CD14-positive monocyte (primary cell): ENCODE results near the gene GPATCH1. TPM values are rescaled to one million over a fixed set of nuclear protein-coding genes. Genes with fewer than 3 reads are reported as not detected.

Experiments used
- DNase-seq, 3 donors: peaks; one replicate each; pipeline ENCODE4 v3.0.0-alpha.2; 2011 to 2022
- H2AFZ ChIP-seq: 2 replicates; pipeline ENCODE4 v1.6.0; 2012; ENCODE audit warnings: mild to moderate bottlenecking, low read depth, low read length, inconsistent platforms; ENCODE audit not compliant: insufficient read depth, poor library complexity, severe bottlenecking
- H3K27ac ChIP-seq, 2 donors: 1 replicate in 1 of 2; 2 replicates in 1 of 2; pipeline ENCODE4 v1.5.1; 2012 to 2013; ENCODE audit warnings: low read length in 2 of 2, control low read depth in 1 of 2, inconsistent platforms in 1 of 2, low read depth in 1 of 2, mild to moderate bottlenecking in 1 of 2
- H3K27me3 ChIP-seq, 2 donors: one replicate each; pipeline versions ENCODE4 v1.6.0 to v1.6.1; 2011 to 2013; ENCODE audit warnings: low read length in 2 of 2; ENCODE audit not compliant: control insufficient read depth in 2 of 2, insufficient read depth in 2 of 2
- H3K36me3 ChIP-seq, 2 donors: replicated peaks in 1 of 2; 1 replicate in 1 of 2; 2 replicates in 1 of 2; pipeline versions ENCODE4 v1.5.1 to v1.6.1; 2012 to 2013; ENCODE audit warnings: low read length in 2 of 2, control low read depth in 1 of 2, inconsistent platforms in 1 of 2, mild to moderate bottlenecking in 1 of 2; ENCODE audit not compliant: insufficient read depth in 2 of 2, control insufficient read depth in 1 of 2
- H3K4me1 ChIP-seq, 2 donors: 1 replicate in 1 of 2; 2 replicates in 1 of 2; pipeline versions ENCODE4 v1.5.1 to v1.6.1; 2012 to 2013; ENCODE audit warnings: low read length in 2 of 2, control low read depth in 1 of 2, inconsistent platforms in 1 of 2, mild to moderate bottlenecking in 1 of 2, moderate library complexity in 1 of 2; ENCODE audit not compliant: insufficient read depth in 2 of 2, control insufficient read depth in 1 of 2
- H3K4me2 ChIP-seq: replicated peaks from 2 replicates; pipeline ENCODE3; 2012; ENCODE audit warnings: low read length, moderate library complexity, mild to moderate bottlenecking; ENCODE audit not compliant: poor library complexity, severe bottlenecking; ENCODE audit errors: extremely low read depth
- H3K4me3 ChIP-seq, 3 experiments: fragments of 200-600 bp in 1 of 3; sonication (generic) in 1 of 3; replicated peaks in 1 of 3; 1 replicate in 2 of 3; 2 replicates in 1 of 3; pipeline ENCODE4 v1.5.1; 2011 to 2013; ENCODE audit warnings: low read length in 3 of 3, mild to moderate bottlenecking in 3 of 3, control low read depth in 2 of 3, low read depth in 2 of 3, inconsistent platforms in 1 of 3, moderate library complexity in 1 of 3
- H3K79me2 ChIP-seq: 2 replicates; pipeline ENCODE4 v1.6.0; 2012; ENCODE audit warnings: mild to moderate bottlenecking, control low read depth, inconsistent platforms, low read length, moderate library complexity; ENCODE audit not compliant: insufficient read depth
- H3K9ac ChIP-seq: 2 replicates; pipeline ENCODE4 v1.6.0; 2017; ENCODE audit warnings: low read length, mild to moderate bottlenecking; ENCODE audit not compliant: insufficient read depth, poor library complexity, severe bottlenecking
- H3K9me3 ChIP-seq, 2 donors: replicated peaks in 1 of 2; 1 replicate in 1 of 2; 2 replicates in 1 of 2; pipeline versions ENCODE4 v1.5.1 to v1.6.1; 2012 to 2013; ENCODE audit warnings: low read length in 2 of 2, control low read depth in 1 of 2; ENCODE audit not compliant: control insufficient read depth in 1 of 2, insufficient read depth in 1 of 2
- H4K20me1 ChIP-seq: 2 replicates; pipeline ENCODE4 v1.6.0; 2012; ENCODE audit warnings: mild to moderate bottlenecking, low read length, control low read depth, moderate library complexity; ENCODE audit not compliant: insufficient read depth
- H3K27ac Mint-ChIP-seq, 7 donors: one replicate each; pipeline ENCODE4 v1.8.0; 2020; ENCODE audit warnings: mild to moderate bottlenecking in 7 of 7, mixed read lengths in 7 of 7, moderate library complexity in 6 of 7, inconsistent platforms in 2 of 7
- H3K27me3 Mint-ChIP-seq, 3 donors: one replicate each; pipeline ENCODE4 v1.8.0; 2021 to 2022; ENCODE audit warnings: low read depth in 3 of 3, mild to moderate bottlenecking in 3 of 3, mixed read lengths in 3 of 3, moderate library complexity in 3 of 3, inconsistent platforms in 1 of 3
- H3K36me3 Mint-ChIP-seq, 2 donors: one replicate each; pipeline ENCODE4 v1.8.0; 2020; ENCODE audit warnings: mixed read lengths in 2 of 2, inconsistent platforms in 1 of 2, mild to moderate bottlenecking in 1 of 2
- H3K4me1 Mint-ChIP-seq: one replicate; pipeline ENCODE4 v1.8.0; 2020; ENCODE audit warnings: mild to moderate bottlenecking, mixed read lengths
- H3K4me3 Mint-ChIP-seq, 2 donors: one replicate each; pipeline ENCODE4 v1.8.0; 2020; ENCODE audit warnings: mild to moderate bottlenecking in 2 of 2, mixed read lengths in 2 of 2, moderate library complexity in 1 of 2
- H3K9me3 Mint-ChIP-seq, 7 donors: one replicate each; pipeline ENCODE4 v1.8.0; 2020 to 2022; ENCODE audit warnings: mixed read lengths in 7 of 7, mild to moderate bottlenecking in 6 of 7, moderate library complexity in 6 of 7, inconsistent platforms in 2 of 7
- WGBS: methylation state at CpG from one replicate; pipeline ENCODE4 v1.1.5; 2013; ENCODE audit warnings: missing lambda C conversion rate; ENCODE audit not compliant: insufficient coverage; 5-methylcytosine and 5-hydroxymethylcytosine counted together
- intact Hi-C, 2 donors: fragments of 100-400 bp; cut with micrococcal nuclease; formaldehyde crosslinking; loops; one replicate each; pipeline versions ENCODE4 v1.15.0 to v1.15.1; 2023
- polyA plus RNA-seq, 3 donors: library from polyadenylated mRNA; depleted of rRNA in 1 of 3; unstranded in 2 of 3; stranded (reverse) in 1 of 3; fragments of 300-500 nt in 2 of 3; fragments of >200 nt in 1 of 3; fragmentation: Illumina TruSeq in 2 of 3; gene quantifications; 1 replicate in 2 of 3; 2 replicates in 1 of 3; pipeline ENCODE4 v1.2.3, GENCODE V29; 2012 to 2021
- TF ChIP-seq, protein P1 (sequence below): fragments of 200-600 bp; IDR thresholded peaks from one replicate; pipeline ENCODE4 v1.8.0; 2022; ENCODE audit warnings: antibody characterized with exemption, mild to moderate bottlenecking

GPATCH1 gene
- polyA plus RNA-seq, 3 donors: 1.4 to 6.8 (median 4.0) TPM

GRCh38 chr19:33111587-33111986, 30.6 kb downstream of the GPATCH1 start:
- H3K9ac ChIP-seq: no peak overlapping the region
- peaks cover 75 to 93% of the 10 kb centered on the region in 2 donors for H3K36me3 Mint-ChIP-seq
- no peaks in the 10 kb centered on the region for H3K4me1 Mint-ChIP-seq
- no peak overlapping the region for H3K27ac ChIP-seq
- H3K79me2 ChIP-seq: no peaks in the 10 kb centered on the region
- H3K4me2 ChIP-seq: no peak overlapping the region
- peaks cover 81 to 93% of the 10 kb centered on the region in 2 donors for H3K36me3 ChIP-seq
- no peak overlapping the region for H3K4me3 ChIP-seq
- H3K27me3 ChIP-seq: no peaks in the 10 kb centered on the region
- DNase-seq: no peak
- H3K9me3 Mint-ChIP-seq: peaks cover 0 to 5% (median 0%) of the 10 kb centered on the region in 7 donors
- no peak overlapping the region for H3K4me3 Mint-ChIP-seq
- no peaks in the 10 kb centered on the region for H4K20me1 ChIP-seq
- TF ChIP-seq, protein P1, sequence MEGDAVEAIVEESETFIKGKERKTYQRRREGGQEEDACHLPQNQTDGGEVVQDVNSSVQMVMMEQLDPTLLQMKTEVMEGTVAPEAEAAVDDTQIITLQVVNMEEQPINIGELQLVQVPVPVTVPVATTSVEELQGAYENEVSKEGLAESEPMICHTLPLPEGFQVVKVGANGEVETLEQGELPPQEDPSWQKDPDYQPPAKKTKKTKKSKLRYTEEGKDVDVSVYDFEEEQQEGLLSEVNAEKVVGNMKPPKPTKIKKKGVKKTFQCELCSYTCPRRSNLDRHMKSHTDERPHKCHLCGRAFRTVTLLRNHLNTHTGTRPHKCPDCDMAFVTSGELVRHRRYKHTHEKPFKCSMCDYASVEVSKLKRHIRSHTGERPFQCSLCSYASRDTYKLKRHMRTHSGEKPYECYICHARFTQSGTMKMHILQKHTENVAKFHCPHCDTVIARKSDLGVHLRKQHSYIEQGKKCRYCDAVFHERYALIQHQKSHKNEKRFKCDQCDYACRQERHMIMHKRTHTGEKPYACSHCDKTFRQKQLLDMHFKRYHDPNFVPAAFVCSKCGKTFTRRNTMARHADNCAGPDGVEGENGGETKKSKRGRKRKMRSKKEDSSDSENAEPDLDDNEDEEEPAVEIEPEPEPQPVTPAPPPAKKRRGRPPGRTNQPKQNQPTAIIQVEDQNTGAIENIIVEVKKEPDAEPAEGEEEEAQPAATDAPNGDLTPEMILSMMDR: no peak
- H2AFZ ChIP-seq: no peak overlapping the region
- no peaks in the 10 kb centered on the region for H3K4me1 ChIP-seq
- no peaks in the 10 kb centered on the region for H3K9me3 ChIP-seq
- intact Hi-C loops: no loop called here
- peaks cover 0 to 2% (median 0%) of the 10 kb centered on the region in 3 donors for H3K27me3 Mint-ChIP-seq
- WGBS: 96% methylated on average over 11 of the region's 11 CpGs
- no peak overlapping the region for H3K27ac Mint-ChIP-seq

- Histone ChIP-seq H3K27ac (no peak overlapping the region), H3K4me2 (no peak overlapping the region), H3K27me3 (no peaks in the 10 kb centered on the region), H3K9ac (no peak overlapping the region), H2AFZ (no peak overlapping the region), H3K36me3 (peaks cover 79 to 94% of the 10 kb centered on the region in 2 donors), H3K4me1 (no peaks in the 10 kb centered on the region), H3K79me2 (no peaks in the 10 kb centered on the region), H3K4me3 (no peak overlapping the region), H4K20me1 (no peaks in the 10 kb centered on the region), H3K9me3 (no peaks in the 10 kb centered on the region)
- peaks cover 0 to 4% (median 2%) of the 10 kb centered on the region in 3 donors for H3K27me3 Mint-ChIP-seq
- H3K36me3 Mint-ChIP-seq: peaks cover 77 to 95% of the 10 kb centered on the region in 2 donors
- TF ChIP-seq, protein P1: no peak
- H3K27ac Mint-ChIP-seq: no peak overlapping the region
- WGBS: 100% methylated on average over 2 of the region's 4 CpGs
- H3K4me1 Mint-ChIP-seq: no peaks in the 10 kb centered on the region
- no peak for DNase-seq
- peaks cover 0 to 5% (median 0%) of the 10 kb centered on the region in 7 donors for H3K9me3 Mint-ChIP-seq
- intact Hi-C loops: no loop called here
- no peak overlapping the region for H3K4me3 Mint-ChIP-seq
Observed at GRCh38 chr19:33114312-33114711, 33.3 kb downstream of the GPATCH1 start.
